Left lung (tissue), 10 donors: Measurements from ENCODE around the gene BANF2. TPM values are rescaled to one million over a fixed set of nuclear protein-coding genes. Genes with fewer than 3 reads are reported as not detected.
A peak's percentile ranks its signal among the peaks of the same experiment; 100 is the strongest.

ENCODE experiments used
- ATAC-seq: fragments of 200-7000 bp; cut with Tn5 transposase; one replicate; pipeline ENCODE4 v1.9.1; 2020; ENCODE audit warnings: moderate library complexity
- DNase-seq, 4 donors: peaks; one replicate each; pipeline ENCODE4 v3.0.0-alpha.2; 2013 to 2020
- H3K27ac ChIP-seq, 2 donors: fragments of 200-600 bp; sonication (generic) in 1 of 2; one replicate each; pipeline versions ENCODE4 v1.5.0 to v1.8.0; 2020 to 2021
- H3K27me3 ChIP-seq, 2 donors: fragments of 200-600 bp; sonication (generic) in 1 of 2; one replicate each; pipeline versions ENCODE4 v1.5.0 to v1.8.0; 2020 to 2021
- H3K36me3 ChIP-seq, 2 donors: fragments of 200-600 bp; sonication (generic) in 1 of 2; one replicate each; pipeline versions ENCODE4 v1.5.0 to v1.8.0; 2020 to 2021
- H3K4me1 ChIP-seq, 2 donors: fragments of 200-600 bp; one replicate each; pipeline ENCODE4 v1.8.0; 2021
- H3K4me3 ChIP-seq, 2 donors: fragments of 200-600 bp; sonication (generic) in 1 of 2; one replicate each; pipeline versions ENCODE4 v1.5.0 to v1.8.0; 2020 to 2021; ENCODE audit warnings: mild to moderate bottlenecking in 1 of 2
- H3K9me3 ChIP-seq, 2 donors: fragments of 200-600 bp; sonication (generic) in 1 of 2; one replicate each; pipeline versions ENCODE4 v1.5.0 to v1.8.0; 2020 to 2021
- CTCF ChIP-seq, 2 donors: fragments of 200-600 bp; sonication (generic) in 1 of 2; IDR thresholded peaks; one replicate each; pipeline versions ENCODE4 v1.5.0 to v1.8.0; 2021; ENCODE audit warnings: antibody characterized with exemption in 2 of 2
- intact Hi-C, 2 donors: fragments of 100-400 bp; cut with DNase I; formaldehyde crosslinking; loops; one replicate each; pipeline versions ENCODE4 v1.11.2 to v1.14.2; 2022
- polyA plus RNA-seq, 6 donors: library from polyadenylated mRNA; unstranded; fragments of 120-200 nt; gene quantifications; one replicate each; pipeline ENCODE4 v1.2.1, GENCODE V29; 2013; ENCODE audit not compliant: insufficient read length in 6 of 6
- total RNA-seq, 2 donors: library from RNA; stranded (reverse); fragmentation: NEBNext Ultra II Directional; extraction: Animal tissue kit (Norgen Biotek cat#: 25700); gene quantifications; one replicate each; pipeline ENCODE4 v1.2.1, GENCODE V29; 2021
- donor health status: DM: no; HTN: yes; CAD: no.
- donor health status: DM: no; HTN: no; CAD: no.

Gene BANF2
- total and polyA plus RNA-seq, 8 donors = not detected

DNA sequence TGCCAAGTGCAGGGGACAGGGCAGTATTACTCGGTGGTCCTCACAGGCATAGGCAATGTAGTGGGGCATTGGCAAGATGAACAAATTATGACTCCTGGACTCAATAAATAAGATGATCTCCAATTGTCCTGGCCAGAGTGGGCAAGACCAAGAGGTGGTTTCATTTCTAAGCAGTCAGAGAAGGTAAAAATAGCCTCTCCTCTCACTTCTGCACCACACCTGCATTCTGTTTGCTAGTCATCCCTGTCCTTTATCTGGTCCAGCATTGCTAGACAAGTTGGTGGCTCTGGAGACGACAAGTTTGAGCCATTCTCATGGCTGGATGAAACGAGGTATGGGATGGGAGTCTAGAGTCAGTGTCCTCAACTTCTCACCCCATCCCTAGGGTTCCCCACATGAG, 83.0 kb downstream of the BANF2 start:
- no peak for ATAC-seq
- intact Hi-C loops = no loop called here
- H3K36me3 ChIP-seq = no peaks in the 10 kb centered on the region
- H3K4me3 ChIP-seq = no peak overlapping the region
- TF ChIP-seq CTCF (IDR thresholded peaks at IDR 0.05) = no peak
- H3K27me3 ChIP-seq = no peaks in the 10 kb centered on the region
- H3K9me3 ChIP-seq = no peaks in the 10 kb centered on the region
- H3K4me1 ChIP-seq = peaks cover 5 to 6% of the 10 kb centered on the region in 2 donors
- H3K27ac ChIP-seq = no peak overlapping the region
- no peak for DNase-seq

GRCh38 chr20:17783671-17784070, 83.9 kb downstream of the BANF2 start:
- Histone ChIP-seq H3K4me1 (peaks cover 5 to 6% of the 10 kb centered on the region in 2 donors), H3K36me3 (no peaks in the 10 kb centered on the region), H3K27me3 (no peaks in the 10 kb centered on the region), H3K27ac (no peak overlapping the region), H3K4me3 (no peak overlapping the region), H3K9me3 (no peaks in the 10 kb centered on the region)
- no peak for TF ChIP-seq CTCF (IDR thresholded peaks at IDR 0.05)
- intact Hi-C loops = no loop called here
- ATAC-seq (no peak), DNase-seq (no peak)

DNA sequence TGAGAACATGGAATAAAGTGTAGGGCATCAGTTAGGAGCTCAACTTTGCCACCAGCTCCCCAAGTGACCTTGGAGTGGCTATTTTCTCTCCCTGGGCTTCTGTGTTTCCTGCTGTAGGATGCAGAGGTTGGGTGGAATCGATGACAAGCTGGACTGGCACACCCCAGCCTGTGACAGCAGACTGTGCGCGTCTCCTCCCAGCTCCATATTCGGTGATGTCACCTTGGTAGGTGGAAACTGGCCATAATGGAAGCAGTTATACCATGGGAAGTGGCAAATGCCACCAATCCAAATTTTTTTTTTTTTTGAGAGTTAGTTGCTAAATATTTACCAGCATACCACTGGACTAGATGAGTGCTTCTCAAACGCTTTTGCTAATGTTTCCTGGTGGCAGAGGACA, 85.2 kb downstream of the BANF2 start:
- intact Hi-C loops = no loop called here
- H3K9me3 ChIP-seq = no peaks in the 10 kb centered on the region
- H3K36me3 ChIP-seq = no peaks in the 10 kb centered on the region
- DNase-seq (no peak), ATAC-seq (peak; percentile 85)
- no peak overlapping the region for H3K4me3 ChIP-seq
- H3K27me3 ChIP-seq = no peaks in the 10 kb centered on the region
- no peak overlapping the region for H3K27ac ChIP-seq
- peaks cover 5 to 6% of the 10 kb centered on the region in 2 donors for H3K4me1 ChIP-seq
- TF ChIP-seq CTCF (IDR thresholded peaks at IDR 0.05) = no peak

Other genes starting within 250 kb of the BANF2 start
- 1 to 10 TPM; 1.9 TPM for gene BFSP1, start 168.6 kb upstream of the BANF2 start, total RNA-seq
- gene BFSP1, start 168.6 kb upstream of the BANF2 start, polyA plus RNA-seq = 1 to 10 TPM; 3.3 to 4.2 (median 4.1) TPM
- gene DSTN, start 129.9 kb upstream of the BANF2 start, total RNA-seq = 100 to 1,000 TPM; 504 to 551 TPM
- gene DSTN, start 129.9 kb upstream of the BANF2 start, polyA plus RNA-seq = 100 to 1,000 TPM; 340 to 390 (median 356) TPM
- gene RRBP1, start 17.7 kb upstream of the BANF2 start, total RNA-seq = 100 to 1,000 TPM; 201 to 263 TPM
- 100 to 1,000 TPM; 110 to 170 (median 124) TPM for gene RRBP1, start 17.7 kb upstream of the BANF2 start, polyA plus RNA-seq